ENCODE results near the gene AHCTF1.
A peak's percentile ranks its signal among the peaks of the same experiment; 100 is the strongest.

AHCTF1 gene

DNA sequence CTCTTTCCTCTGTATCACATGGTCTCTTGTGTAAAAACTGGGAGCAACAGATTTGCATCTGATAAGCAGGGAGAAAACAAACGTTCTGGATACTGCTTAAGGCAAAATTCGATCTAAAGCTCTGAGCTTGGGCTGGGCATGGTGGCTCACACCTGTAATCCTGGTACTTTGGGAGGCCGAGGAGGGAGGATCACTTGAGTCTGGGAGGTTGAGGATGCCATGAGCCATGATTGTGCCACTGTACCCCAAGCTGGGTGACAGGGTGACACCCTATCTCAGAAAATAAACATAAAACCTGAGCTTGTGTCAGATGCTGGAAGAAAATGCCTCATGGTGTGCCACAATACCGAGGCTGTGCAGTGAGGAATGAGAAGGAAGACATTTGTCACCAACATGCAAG is 133.6 kb downstream of the AHCTF1 start:
- DNase-seq (ENCODE audit: low read depth, low spot score): no peak

DNA sequence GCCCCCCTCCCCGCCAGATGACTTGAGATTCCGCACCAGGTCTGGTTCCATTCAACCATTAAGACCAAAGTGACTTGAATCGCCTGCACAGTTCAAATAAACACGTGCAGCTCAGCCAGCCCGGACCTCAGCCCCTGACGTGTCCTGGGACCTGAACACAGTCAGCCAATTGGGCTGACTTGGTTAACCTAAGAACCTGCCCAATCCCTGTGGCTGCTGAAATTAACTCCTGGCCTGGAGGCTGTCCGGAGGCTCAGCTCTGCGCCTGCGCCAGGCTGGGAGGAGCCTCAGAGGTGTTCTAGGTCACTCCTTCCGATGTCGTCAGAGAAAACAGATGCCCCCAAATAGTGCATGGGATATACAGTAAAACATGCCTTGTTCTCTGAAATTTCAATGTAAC is 134.2 kb downstream of the AHCTF1 start:
- no peak for DNase-seq (ENCODE audit: low read depth, low spot score)

DNA sequence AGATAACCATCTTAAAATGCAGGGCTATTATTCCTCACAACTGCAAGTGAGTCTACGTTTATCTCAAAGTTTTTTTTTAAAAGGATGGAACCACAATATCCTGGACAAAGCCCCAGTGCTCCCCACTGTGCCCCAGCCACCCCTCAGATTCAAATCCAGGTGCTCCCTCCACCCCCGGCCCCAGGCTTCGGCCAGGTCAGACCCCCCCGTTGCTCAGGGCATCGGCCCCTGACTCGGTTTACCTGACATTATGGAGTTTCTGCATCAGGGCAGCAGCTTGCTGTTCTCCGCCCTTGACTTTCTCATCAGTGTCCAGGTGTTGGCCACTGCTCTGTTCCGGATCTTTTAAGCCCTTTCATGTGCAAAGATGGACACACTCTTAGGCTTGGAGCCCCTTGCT is 134.6 kb downstream of the AHCTF1 start:
- no peak for DNase-seq (ENCODE audit: low read depth, low spot score)

DNA sequence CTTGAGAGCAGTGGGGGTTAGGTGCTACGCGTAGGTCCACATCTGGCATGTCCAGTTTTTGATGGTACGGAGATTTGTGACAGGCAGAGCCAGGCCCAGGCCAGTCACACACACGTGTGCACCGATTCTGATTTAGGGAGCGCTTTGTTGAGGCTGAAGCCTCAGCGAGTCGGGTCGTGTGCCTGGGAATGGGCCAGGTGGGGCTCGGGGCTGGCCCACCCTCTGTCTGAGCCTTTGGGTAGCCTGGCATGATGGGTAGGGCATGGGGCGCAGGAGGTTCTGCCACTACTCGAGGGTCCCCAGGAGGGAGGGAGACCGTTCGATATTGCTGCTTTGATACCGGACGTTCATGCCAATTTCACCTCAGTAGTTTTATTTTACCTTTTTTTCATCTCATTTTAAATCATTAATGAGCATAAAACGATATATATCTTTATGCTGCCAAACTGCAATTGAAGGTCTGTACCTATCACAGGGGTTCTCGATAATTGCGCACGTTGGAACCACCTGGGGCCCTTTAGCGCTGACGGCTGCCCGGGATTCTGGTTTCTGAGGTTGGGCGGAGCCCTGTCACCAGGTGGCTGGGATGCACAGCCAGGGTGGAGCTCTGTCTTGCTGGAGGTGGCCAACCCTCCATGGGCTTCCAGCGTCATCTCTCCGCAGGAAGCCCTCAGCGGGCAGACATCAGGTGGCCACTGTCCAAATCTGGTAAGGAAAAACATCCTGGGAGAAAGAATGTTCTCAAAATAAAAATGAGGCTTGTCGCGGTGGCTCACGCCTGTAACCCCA is 135.6 kb downstream of the AHCTF1 start:
- DNase-seq (ENCODE audit: low read depth, low spot score): no peak

DNA sequence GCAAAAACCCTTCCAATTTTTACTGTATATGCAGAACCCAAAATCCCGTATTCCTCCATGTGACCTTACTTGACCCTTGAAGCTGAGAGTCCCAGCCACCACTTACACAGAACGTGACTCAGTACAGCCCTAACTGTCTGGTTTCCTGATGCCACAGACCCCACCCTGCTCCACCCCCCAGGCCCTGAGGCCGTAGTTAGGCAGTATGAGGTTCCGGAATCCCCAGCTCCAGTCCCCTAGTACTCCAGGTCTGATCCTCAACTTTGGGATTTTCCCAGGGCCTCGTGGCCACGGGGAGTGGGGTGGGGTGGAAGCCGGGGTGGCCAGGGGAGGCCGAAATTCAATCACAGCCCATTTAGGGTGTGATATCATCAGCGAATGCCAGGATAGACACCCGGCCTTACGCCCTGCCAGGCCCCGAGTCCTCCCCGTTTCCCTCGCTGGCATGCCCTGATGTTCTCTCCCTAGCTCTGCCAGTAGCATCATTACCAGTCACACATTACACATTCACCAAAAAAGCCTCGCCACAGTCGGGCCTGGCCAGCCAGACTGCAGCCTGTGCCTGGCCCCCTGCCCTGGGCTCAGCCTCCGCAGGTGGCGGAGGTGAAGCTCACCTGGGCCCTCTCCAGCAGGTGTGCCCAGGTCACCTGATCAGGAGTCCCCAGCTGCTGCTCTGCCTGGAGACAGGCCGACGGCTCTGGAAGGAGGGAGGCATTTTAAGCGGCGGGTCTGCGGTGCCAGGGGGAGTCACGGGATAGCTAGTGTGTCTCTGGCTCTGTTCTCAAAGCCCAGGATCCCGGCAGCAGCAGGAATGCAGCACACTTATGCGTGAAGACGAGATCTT is 136.7 kb downstream of the AHCTF1 start:
- DNase-seq (ENCODE audit: low read depth, low spot score): peak; percentile 35

DNA sequence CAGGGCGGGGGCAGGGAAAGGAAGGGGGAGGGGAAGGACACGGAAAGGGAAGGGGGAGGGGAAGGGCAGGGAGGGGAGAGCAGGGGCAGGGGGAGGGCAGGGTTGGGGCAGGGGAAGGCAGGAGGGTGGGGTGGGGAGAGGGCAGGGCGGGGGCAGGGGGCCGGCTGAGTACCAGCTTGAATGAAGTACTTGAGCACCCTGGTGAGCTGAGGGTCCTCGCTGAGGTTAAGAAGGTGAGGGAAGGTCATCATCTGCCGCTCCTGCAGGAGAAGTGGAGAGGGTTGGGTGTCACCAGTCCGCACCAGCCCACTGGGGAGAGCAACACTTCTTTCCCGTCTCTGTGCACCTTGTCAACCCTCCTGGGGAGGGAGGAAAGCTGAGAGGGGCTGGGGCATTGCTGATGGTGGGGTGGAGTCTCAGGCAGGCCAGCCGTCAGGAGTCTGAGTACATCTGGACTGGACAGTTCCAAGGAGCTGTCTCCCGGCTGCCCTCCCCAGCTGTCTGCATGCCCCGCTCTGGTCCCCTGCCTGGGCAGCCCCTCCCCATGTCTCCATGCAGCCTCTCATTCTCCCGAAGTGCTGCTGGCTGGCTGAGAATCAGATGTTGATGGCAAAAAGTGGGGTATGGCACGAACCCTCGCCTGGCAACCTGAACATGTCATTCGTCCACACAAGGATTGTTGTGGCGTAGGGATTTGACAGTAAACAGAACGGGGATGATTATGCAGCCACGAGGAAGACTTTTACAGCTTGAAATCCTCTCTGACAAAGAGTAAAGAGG is 137.5 kb downstream of the AHCTF1 start:
- DNase-seq (ENCODE audit: low read depth, low spot score): no peak

DNA sequence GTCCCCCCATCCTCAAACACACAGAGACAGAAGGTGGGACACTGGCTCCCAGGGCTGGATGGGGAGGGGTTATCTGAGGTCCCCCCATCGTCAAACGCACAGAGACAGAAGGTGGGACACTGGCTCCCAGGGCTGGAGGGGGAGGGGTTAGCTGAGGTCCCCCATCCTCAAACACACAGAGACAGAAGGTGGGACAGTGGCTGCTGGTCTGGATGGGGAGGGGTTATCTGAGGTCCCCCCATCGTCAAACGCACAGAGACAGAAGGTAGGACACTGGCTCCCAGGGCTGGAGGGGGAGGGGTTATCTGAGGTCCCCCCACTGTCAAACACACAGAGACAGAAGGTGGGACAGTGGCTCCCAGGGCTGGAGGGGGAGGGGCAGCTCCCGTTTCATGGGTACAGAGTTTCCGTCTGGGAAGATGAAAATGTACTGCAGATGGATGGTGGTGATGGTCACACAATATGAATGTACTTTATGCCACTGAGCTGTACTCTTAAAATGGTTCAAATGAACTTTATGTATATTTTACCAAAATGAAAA is 138.3 kb downstream of the AHCTF1 start:
- DNase-seq (ENCODE audit: low read depth, low spot score): no peak

DNA sequence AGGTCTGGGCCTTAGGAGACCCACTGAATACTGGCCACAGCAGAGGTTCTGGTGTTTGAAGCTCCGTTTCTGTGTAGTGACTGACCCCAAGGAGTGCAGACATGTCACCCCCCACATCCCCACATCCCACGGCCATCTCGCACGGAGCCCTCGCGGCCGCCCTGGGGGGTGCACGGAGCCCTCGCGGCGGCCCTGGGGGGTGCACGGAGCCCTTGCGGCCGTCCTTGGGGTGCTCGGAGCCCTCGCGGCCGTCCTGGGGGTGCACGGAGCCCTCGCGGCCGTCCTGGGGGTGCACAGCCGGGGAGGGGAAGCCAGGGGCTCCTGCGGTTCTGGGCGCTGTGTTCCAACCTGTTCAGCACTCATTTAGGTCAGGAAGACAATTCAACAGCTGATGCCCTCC is 139.1 kb downstream of the AHCTF1 start:
- DNase-seq (ENCODE audit: low read depth, low spot score): no peak

DNA sequence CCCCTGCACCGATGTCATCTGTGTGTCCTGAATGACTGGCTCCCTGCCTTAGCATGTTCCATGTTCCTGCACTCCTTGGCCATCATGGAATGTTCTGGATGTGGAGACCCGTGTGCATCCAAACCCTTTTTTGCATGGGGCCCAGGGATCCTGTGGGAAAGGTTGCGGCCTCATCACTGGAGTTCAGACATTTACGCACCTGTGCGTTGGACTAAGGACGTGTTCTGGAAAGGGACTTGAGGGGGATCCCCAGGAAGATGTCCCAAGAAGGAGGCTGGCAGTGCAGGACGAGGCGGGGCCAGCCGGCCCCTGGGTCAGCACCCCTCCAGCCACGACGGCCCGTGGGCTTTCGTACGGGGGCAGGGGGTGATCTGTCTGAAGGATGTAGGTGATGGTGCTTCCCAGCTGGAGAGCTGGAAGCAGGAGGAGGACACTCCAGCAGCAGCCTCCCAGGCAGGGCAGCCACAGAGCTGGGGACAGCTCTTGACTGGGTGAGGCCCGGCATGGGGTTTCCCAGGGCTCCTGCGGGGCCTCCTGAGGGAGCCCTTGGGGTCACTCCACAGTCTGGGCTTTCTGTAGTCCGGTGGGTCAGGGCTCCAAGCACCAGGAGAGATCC is 140.3 kb downstream of the AHCTF1 start:
- DNase-seq (ENCODE audit: low read depth, low spot score): no peak

DNA sequence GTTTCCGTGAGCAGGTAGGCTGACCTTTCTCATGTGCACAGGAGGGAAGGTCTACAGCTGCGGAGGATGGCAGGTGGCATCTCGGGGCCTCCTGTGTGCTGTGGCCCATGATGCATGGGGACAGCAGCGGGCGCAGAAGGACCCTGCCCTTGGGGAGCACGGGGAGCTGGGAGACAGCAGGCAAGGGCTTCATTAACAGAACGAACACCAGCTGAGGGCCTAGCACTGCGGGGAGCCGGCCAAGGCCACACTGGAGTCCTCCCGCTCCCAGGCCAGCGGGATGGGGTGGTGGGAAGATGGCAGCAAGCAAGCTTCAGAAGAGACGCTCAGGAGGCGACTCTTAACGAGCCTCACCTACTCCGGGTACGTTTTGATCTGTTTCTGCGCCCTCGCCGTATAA is 140.9 kb downstream of the AHCTF1 start:
- no peak for DNase-seq (ENCODE audit: low read depth, low spot score)

DNA sequence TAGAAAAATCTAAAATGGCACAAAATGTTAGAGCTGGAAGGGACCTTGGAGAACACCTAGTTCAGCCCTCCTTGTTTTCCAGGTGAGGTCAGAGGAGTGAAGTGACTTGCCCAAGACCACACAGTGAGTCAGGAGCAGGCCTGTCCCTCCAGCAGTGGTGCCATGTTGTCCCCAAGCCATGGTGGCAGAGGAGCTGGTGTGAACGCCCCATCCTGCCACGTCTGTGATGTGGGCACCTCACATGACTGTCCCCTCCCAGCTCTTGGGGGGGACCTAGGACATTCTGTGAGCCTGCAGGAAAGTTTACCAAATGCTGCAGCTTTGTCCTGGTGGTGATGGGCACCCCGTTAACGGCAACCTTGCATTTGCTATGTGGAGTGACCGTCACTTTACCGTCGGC is 141.4 kb downstream of the AHCTF1 start:
- no peak for DNase-seq (ENCODE audit: low read depth, low spot score)

DNA sequence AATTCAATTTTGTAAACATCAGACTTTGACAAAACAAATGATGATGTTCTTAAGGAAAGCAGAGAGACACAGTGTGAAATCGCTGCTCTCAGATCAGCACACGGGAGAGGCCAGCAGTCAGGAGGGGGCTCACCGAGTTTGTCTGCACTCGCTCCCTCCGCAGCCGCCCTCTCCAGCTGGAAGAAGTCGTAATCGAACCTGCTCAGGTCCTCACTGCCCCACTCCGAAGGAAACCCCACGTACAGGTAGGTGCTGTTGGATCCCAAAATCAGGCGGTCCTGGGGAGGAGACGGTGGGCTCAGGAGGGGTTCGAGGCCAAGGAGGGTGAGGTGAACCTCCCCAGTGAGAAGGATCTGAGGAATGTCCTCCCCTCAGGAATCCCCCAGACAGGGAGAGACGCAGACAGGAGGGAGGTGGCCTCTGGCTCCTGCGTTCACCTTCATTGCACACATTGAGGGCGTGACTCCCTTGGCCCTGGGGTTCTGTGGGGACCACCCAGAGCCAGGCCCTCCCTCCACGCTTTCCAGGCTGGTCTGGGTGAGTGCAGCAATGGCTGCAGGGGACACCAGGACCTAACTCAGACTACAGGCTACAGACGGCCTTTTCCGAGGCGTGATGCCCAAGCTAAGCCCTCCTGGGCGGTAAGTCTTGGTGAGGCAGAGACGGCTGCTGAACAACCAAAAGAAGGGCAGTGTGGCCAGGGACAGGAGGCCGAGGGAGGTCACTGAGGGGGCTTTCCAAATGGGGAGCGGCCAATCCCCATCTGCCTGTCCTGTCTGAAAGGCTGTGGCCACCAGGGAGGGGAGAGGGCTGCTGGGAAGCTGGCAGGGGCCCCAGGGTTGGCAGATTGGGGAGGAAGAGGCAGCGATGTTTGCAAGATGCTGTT is 142.1 kb downstream of the AHCTF1 start:
- no peak for DNase-seq (ENCODE audit: low read depth, low spot score)

All from iPS DF 19.7 (cell line).